Kidney (tissue), 14 donors: Measurements from ENCODE around the gene CBX2. TPM values are rescaled to one million over a fixed set of nuclear protein-coding genes. Genes with fewer than 3 reads are reported as not detected.

Experiments used
- DNase-seq, 5 donors: peaks; one replicate each; pipeline ENCODE4 v3.0.0-alpha.2; 2013 to 2020
- FAIRE-seq: peaks from 2 replicates; lab custom pipeline; 2012; peaks lifted over from hg19 to GRCh38; lab: Jason Lieb, UNC
- H3K27ac ChIP-seq, 2 donors: one replicate each; pipeline ENCODE4 v1.7.0; 2013; ENCODE audit warnings: low read depth in 2 of 2, low read length in 2 of 2, inconsistent platforms in 1 of 2
- H3K27me3 ChIP-seq: one replicate; pipeline ENCODE4 v1.7.1; 2013; ENCODE audit warnings: low read length, inconsistent platforms; ENCODE audit not compliant: control insufficient read depth, insufficient read depth
- H3K36me3 ChIP-seq, 3 donors: one replicate each; pipeline versions ENCODE4 v1.7.0 to v1.7.1; 2013; ENCODE audit warnings: low read length in 3 of 3, control low read depth in 1 of 3, inconsistent platforms in 1 of 3; ENCODE audit not compliant: insufficient read depth in 3 of 3, control insufficient read depth in 2 of 3
- H3K4me1 ChIP-seq, 3 donors: one replicate each; pipeline versions ENCODE4 v1.7.0 to v1.7.1; 2013; ENCODE audit warnings: low read length in 3 of 3, inconsistent platforms in 1 of 3, low read depth in 1 of 3; ENCODE audit not compliant: control insufficient read depth in 2 of 3, insufficient read depth in 2 of 3
- H3K4me3 ChIP-seq, 3 donors: one replicate each; pipeline versions ENCODE4 v1.7.0 to v1.8.1; 2013; ENCODE audit warnings: low read length in 3 of 3, control low read depth in 1 of 3, inconsistent platforms in 1 of 3
- H3K9ac ChIP-seq, 3 donors: one replicate each; pipeline versions ENCODE4 v1.7.0 to v1.7.1; 2013; ENCODE audit warnings: low read length in 3 of 3, control low read depth in 1 of 3, inconsistent platforms in 1 of 3
- H3K9me3 ChIP-seq, 3 donors: one replicate each; pipeline versions ENCODE4 v1.7.0 to v1.7.1; 2013; ENCODE audit warnings: low read length in 3 of 3, control low read depth in 1 of 3, inconsistent platforms in 1 of 3; ENCODE audit not compliant: control insufficient read depth in 2 of 3, insufficient read depth in 1 of 3
- intact Hi-C: fragments of 100-400 bp; cut with DNase I; formaldehyde crosslinking; loops from one replicate; pipeline ENCODE4 v1.11.1; 2022
- polyA plus RNA-seq: library from polyadenylated mRNA; stranded (reverse); fragments of 350-450 nt; fragmentation: Illumina TruSeq; extraction: RNeasy Lipid Tissue Mini Kit (QIAGEN cat#74804); gene quantifications from one replicate; pipeline ENCODE4 v1.2.3, GENCODE V29; 2014; ENCODE audit warnings: low read depth, low replicate concordance; ENCODE audit not compliant: insufficient read depth
- total RNA-seq: library from RNA; stranded (reverse); fragmentation: NEBNext Ultra II Directional; extraction: Animal tissue kit (Norgen Biotek cat#: 25700); gene quantifications from one replicate; pipeline ENCODE4 v1.2.1, GENCODE V29; 2021
- TF ChIP-seq, protein P1 (sequence below): IDR thresholded peaks from 3 replicates; pipeline ENCODE4 v1.5.1; 2012; ENCODE audit warnings: mild to moderate bottlenecking, moderate library complexity, borderline replicate concordance; ENCODE audit not compliant: insufficient read depth; ENCODE audit errors: extremely low read depth
- donor health status: control.
- donor health status: control.
- donor health status: control.
- donor health status: control.
- donor health status: control.
- donor health status: DM: yes; HTN: yes; CAD: no.
- donor health status: Normal renal cell carcinoma (clear cell type).

Gene CBX2
- total and polyA plus RNA-seq, 2 donors from 2014 or later = 2.2 to 3.5 TPM

DNA sequence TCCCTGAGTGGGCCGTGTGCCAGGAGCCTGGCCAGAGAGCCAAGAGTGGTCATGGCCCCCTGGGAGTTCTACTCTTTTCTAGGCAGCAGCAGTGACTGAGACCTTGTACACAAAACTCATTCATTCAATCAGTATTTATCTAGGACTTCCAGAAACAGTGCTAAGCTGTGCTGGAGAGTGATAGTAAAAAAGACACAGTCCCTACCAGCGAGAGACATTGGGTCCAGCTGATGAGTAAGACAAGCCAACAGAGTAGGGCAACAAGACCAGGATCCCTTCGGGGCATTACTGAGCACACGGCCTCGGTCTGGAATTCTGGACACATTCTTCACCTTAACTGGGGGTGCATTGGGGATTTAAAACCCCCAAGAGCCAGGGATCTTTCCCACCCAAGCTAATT, 41.1 kb downstream of the CBX2 start:
- FAIRE-seq = no peak
- H3K4me1 ChIP-seq = no peaks in the 10 kb centered on the region
- DNase-seq = no peak
- H3K9ac ChIP-seq = no peak overlapping the region
- no peaks in the 10 kb centered on the region for H3K36me3 ChIP-seq
- H3K4me3 ChIP-seq = no peak overlapping the region
- H3K27me3 ChIP-seq = peaks cover 17% of the 10 kb centered on the region
- TF ChIP-seq, protein P1, sequence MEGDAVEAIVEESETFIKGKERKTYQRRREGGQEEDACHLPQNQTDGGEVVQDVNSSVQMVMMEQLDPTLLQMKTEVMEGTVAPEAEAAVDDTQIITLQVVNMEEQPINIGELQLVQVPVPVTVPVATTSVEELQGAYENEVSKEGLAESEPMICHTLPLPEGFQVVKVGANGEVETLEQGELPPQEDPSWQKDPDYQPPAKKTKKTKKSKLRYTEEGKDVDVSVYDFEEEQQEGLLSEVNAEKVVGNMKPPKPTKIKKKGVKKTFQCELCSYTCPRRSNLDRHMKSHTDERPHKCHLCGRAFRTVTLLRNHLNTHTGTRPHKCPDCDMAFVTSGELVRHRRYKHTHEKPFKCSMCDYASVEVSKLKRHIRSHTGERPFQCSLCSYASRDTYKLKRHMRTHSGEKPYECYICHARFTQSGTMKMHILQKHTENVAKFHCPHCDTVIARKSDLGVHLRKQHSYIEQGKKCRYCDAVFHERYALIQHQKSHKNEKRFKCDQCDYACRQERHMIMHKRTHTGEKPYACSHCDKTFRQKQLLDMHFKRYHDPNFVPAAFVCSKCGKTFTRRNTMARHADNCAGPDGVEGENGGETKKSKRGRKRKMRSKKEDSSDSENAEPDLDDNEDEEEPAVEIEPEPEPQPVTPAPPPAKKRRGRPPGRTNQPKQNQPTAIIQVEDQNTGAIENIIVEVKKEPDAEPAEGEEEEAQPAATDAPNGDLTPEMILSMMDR = no peak
- intact Hi-C loops = no loop called here
- H3K27ac ChIP-seq = no peak overlapping the region
- no peaks in the 10 kb centered on the region for H3K9me3 ChIP-seq

DNA sequence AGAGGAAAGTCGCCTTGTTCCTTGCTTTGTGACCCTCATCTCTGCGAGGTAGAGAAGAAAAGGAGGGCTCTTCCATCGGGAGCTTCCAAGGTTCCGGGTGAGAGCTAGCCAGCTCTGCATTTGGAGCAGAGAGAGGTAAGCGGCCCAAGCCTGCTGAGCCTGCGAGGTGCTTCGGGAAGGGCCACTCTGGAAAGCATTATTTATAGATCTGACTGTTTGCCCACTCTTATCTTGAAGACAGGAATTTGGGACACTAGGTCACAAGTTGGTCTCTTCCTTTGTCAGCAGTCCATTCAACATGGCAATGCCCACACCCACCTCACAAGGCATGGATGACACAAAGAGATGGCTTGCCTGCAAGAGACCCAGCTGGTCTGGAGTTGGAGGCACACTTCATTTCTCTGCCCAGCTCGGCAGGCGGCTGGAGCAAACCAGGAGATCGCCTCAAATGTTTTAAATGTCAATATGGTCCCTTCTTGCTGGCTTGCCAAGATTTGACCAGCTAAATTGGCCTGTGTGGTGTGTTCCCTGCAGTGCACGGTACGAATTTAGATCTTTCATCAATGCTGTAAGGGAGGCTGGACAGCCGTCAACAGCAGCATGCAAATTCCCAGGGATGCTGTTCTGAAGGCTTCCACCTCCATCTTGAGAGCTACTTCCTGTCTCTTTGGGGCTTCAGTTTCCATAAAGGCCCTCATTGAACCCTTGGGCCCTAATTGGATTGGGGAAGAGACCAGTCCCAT, 41.8 kb downstream of the CBX2 start:
- H3K9me3 ChIP-seq = no peaks in the 10 kb centered on the region

DNA sequence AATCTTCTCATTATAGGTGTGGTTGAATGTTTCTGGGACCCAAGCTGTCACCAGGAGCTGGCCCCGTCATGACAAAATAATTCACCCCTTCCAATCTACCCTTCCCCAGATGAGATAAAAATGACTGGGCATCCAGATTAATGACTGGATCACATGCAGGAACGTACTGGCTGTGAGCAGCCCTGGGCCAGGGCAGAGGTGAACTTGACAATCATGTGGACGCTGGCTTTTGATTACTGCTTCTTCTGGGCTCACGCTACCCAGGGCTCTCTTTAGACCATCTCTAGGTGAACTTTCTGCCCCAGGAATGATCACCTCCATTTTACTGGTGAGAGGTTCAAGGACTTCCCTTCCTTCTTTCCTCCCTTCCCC, 43.0 kb downstream of the CBX2 start:
- intact Hi-C loops = no loop called here
- H3K27ac ChIP-seq = no peak overlapping the region
- FAIRE-seq = no peak

More for the DNA sequence above, 41.8 kb downstream of the CBX2 start:
- DNase-seq (no peak), FAIRE-seq (no peak)
- TF ChIP-seq, protein P1 = no peak
- H3K36me3 ChIP-seq = no peaks in the 10 kb centered on the region
- H3K4me1 ChIP-seq = no peaks in the 10 kb centered on the region
- no peak overlapping the region for H3K9ac ChIP-seq
- H3K4me3 ChIP-seq = no peak overlapping the region
- intact Hi-C loops = no loop called here
- no peak overlapping the region for H3K27ac ChIP-seq
- peaks cover 15% of the 10 kb centered on the region for H3K27me3 ChIP-seq

More for the DNA sequence above, 43.0 kb downstream of the CBX2 start:
- H3K4me1 ChIP-seq = no peaks in the 10 kb centered on the region
- no peak for DNase-seq
- H3K36me3 ChIP-seq = no peaks in the 10 kb centered on the region
- H3K9ac ChIP-seq = no peak overlapping the region
- H3K27me3 ChIP-seq = peaks cover 14% of the 10 kb centered on the region
- TF ChIP-seq, protein P1 = no peak
- H3K4me3 ChIP-seq = no peak overlapping the region
- H3K9me3 ChIP-seq = no peaks in the 10 kb centered on the region
